ENCODE results near the gene RNU1-4.
"Not testable (repeated sequence)": the region's sequence is repeated elsewhere in the genome, so short reads cannot be mapped to it uniquely, and the experiment has no call there.

- TF ChIP-seq CTCF (IDR thresholded peaks at IDR 0.05); ZFX (IDR thresholded peaks at IDR 0.05; ENCODE audit: borderline replicate concordance): not testable (repeated sequence)
Observed at GRCh38 chr1:16752770-16753169, 12.5 kb downstream of the RNU1-4 start.

Data from 22Rv1 (cell line).